Loucy (cell line): Measurements from ENCODE around the gene TAF1D.

Source experiments
- H2AFZ ChIP-seq: fragments of 200-600 bp; sonication (generic); 2 replicates; pipeline ENCODE4 v1.6.0; 2016; ENCODE audit warnings: antibody characterized with exemption, mild to moderate bottlenecking, low read length, moderate library complexity
- H3F3A ChIP-seq: fragments of 200-600 bp; 2 replicates; pipeline ENCODE4 v1.6.0; 2016; ENCODE audit warnings: antibody characterized with exemption, low read depth, mild to moderate bottlenecking
- H3K27me3 ChIP-seq: fragments of 200-600 bp; sonication (generic); 2 replicates; pipeline ENCODE4 v1.6.1; 2014; ENCODE audit warnings: low read length, mild to moderate bottlenecking; ENCODE audit not compliant: insufficient read depth, poor library complexity, severe bottlenecking
- H3K36me3 ChIP-seq: fragments of 200-600 bp; sonication (generic); 2 replicates; pipeline ENCODE4 v1.6.1; 2016; ENCODE audit warnings: low read length; ENCODE audit not compliant: insufficient read depth
- H3K4me1 ChIP-seq: fragments of 200-600 bp; sonication (generic); 2 replicates; pipeline ENCODE4 v1.5.1; 2014; ENCODE audit warnings: low read length, mild to moderate bottlenecking; ENCODE audit not compliant: insufficient read depth, poor library complexity, severe bottlenecking
- H3K4me2 ChIP-seq: fragments of 200-600 bp; sonication (generic); 2 replicates; pipeline ENCODE4 v1.6.0; 2014; ENCODE audit warnings: antibody characterized with exemption, low read length, low read depth, mild to moderate bottlenecking; ENCODE audit not compliant: poor library complexity, severe bottlenecking
- H3K4me3 ChIP-seq: fragments of 200-600 bp; sonication (generic); 2 replicates; pipeline ENCODE4 v1.5.1; 2014; ENCODE audit warnings: low read length, mild to moderate bottlenecking, mixed read lengths; ENCODE audit not compliant: poor library complexity, severe bottlenecking
- H3K79me2 ChIP-seq: fragments of 200-600 bp; sonication (generic); 2 replicates; pipeline ENCODE4 v1.6.1; 2014; ENCODE audit warnings: low read length; ENCODE audit not compliant: insufficient read depth
- H3K9ac ChIP-seq: fragments of 200-600 bp; sonication (generic); 2 replicates; pipeline ENCODE4 v1.6.0; 2014; ENCODE audit warnings: mild to moderate bottlenecking, low read depth, low read length, moderate library complexity; ENCODE audit not compliant: poor library complexity, severe bottlenecking
- H3K9me2 ChIP-seq: fragments of 200-600 bp; sonication (generic); replicated peaks from 2 replicates; pipeline ENCODE4 v1.6.1; 2016; ENCODE audit warnings: low read depth, low read length, mixed read lengths
- H3K9me3 ChIP-seq: fragments of 200-600 bp; sonication (generic); 2 replicates; pipeline ENCODE4 v1.6.1; 2014; ENCODE audit warnings: mild to moderate bottlenecking, antibody characterized with exemption, low read length, low read depth; ENCODE audit not compliant: insufficient read depth
- H4K20me1 ChIP-seq: fragments of 200-600 bp; sonication (generic); 2 replicates; pipeline ENCODE4 v1.6.0; 2014; ENCODE audit warnings: antibody characterized with exemption, low read length, mild to moderate bottlenecking; ENCODE audit not compliant: insufficient read depth, poor library complexity, severe bottlenecking
- CTCF ChIP-seq: fragments of 200-600 bp; sonication (generic); conservative IDR thresholded peaks from 2 replicates; pipeline ENCODE4 v1.5.1; 2014; ENCODE audit warnings: mild to moderate bottlenecking, antibody characterized with exemption, low read length
- EZH2phosphoT487 ChIP-seq: fragments of 200-600 bp; IDR thresholded peaks from 2 replicates; pipeline ENCODE4 v1.6.1; 2018; ENCODE audit warnings: antibody characterized with exemption, mild to moderate bottlenecking, moderate library complexity, borderline replicate concordance

Gene TAF1D

GRCh38 chr11:93729129-93729616 lies 12.1 kb downstream of the TAF1D start:
- Histone ChIP-seq H3K79me2 (peaks cover 15% of the 10 kb centered on the region), H3K36me3 (peaks cover 93% of the 10 kb centered on the region), H2AFZ (no peak overlapping the region), H3K4me1 (peaks cover 12% of the 10 kb centered on the region), H3F3A (peaks cover 18% of the 10 kb centered on the region; the same call in 1 of the 2 replicates), H3K4me2 (no peak overlapping the region), H3K9me2 (no peaks in the 10 kb centered on the region), H3K9ac (no peak overlapping the region), H3K27me3 (no peaks in the 10 kb centered on the region), H3K4me3 (no peak overlapping the region), H4K20me1 (peaks cover 43% of the 10 kb centered on the region), H3K9me3 (no peaks in the 10 kb centered on the region)
- TF ChIP-seq EZH2phosphoT487, result no peak
- TF ChIP-seq CTCF, result no peak

DNA sequence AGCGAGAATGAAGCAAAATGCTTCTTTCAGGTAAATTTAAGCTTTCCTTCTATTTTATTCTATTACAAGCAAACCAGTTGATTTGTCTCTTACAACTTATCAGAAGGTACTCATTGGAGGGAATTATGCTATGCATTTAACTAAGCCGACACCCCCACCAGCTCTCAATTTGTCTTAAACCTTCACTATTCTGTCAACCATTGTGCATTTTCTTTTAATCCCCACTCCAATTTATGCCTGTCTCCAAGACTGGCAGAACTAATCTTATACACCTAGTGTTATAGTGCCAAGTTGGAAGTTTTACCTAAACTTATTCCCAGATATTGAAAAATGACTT lies 12.5 kb downstream of the TAF1D start:
- Histone ChIP-seq H3K4me2 (no peak overlapping the region), H4K20me1 (peaks cover 39% of the 10 kb centered on the region), H3F3A (peaks cover 18% of the 10 kb centered on the region; the same call in 1 of the 2 replicates), H3K4me1 (peaks cover 9% of the 10 kb centered on the region), H2AFZ (no peak overlapping the region), H3K36me3 (peaks cover 93% of the 10 kb centered on the region), H3K27me3 (no peaks in the 10 kb centered on the region), H3K9me3 (no peaks in the 10 kb centered on the region), H3K9ac (no peak overlapping the region), H3K79me2 (peaks cover 11% of the 10 kb centered on the region), H3K4me3 (no peak overlapping the region), H3K9me2 (no peaks in the 10 kb centered on the region)
- no peak for TF ChIP-seq CTCF
- TF ChIP-seq EZH2phosphoT487, result no peak

DNA sequence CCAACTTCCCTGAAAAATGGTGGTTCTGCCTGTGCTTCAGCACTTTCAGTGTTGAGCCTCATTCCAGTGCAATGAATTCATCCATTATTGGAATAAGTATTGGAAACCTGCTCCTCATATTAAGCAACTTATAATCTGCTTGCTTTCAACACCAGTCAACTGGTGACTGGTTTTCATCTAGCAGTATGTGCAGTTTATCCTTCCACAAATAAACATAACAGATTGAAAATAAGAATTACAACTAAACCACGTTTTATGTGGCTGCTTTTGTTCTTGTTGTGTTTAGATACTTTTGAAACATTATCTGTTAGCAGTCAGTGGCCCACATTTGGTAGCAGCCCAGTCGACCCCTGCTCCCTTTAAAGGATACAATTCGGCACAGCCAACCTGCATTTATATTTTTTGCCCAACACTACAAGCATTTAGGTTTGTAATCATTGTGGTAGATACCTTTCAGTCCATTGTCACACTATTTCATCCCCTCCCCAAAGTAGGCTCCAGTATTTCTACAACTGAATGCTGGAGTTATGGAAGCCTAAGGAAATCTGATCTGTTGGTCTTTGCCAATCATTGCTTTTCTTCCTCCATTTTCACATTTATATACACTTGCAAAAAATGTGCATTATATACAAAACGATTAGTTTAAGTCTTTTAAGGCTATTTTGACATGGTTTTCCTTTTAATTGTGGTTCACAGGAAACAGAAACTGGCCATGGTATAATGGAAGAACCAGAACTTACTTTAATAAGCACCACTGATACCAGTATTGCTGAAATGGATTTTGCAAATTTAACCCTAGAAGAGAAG lies 13.1 kb downstream of the TAF1D start:
- Histone ChIP-seq H3K4me2 (no peak overlapping the region), H3K79me2 (peaks cover 6% of the 10 kb centered on the region; the same call in 1 of the 2 replicates), H3F3A (peaks cover 15% of the 10 kb centered on the region; the same call in 1 of the 2 replicates), H3K4me3 (no peak overlapping the region), H3K9ac (no peak overlapping the region), H3K9me2 (no peaks in the 10 kb centered on the region), H3K27me3 (no peaks in the 10 kb centered on the region), H3K36me3 (peaks cover 92% of the 10 kb centered on the region), H3K4me1 (peaks cover 3% of the 10 kb centered on the region), H2AFZ (no peak overlapping the region), H3K9me3 (no peaks in the 10 kb centered on the region), H4K20me1 (peaks cover 33% of the 10 kb centered on the region)
- no peak for TF ChIP-seq CTCF
- TF ChIP-seq EZH2phosphoT487, result no peak
